Heart left ventricle (tissue), 16 donors: ENCODE data around the gene RTCB. TPM values are rescaled to one million over a fixed set of nuclear protein-coding genes. Genes with fewer than 3 reads are reported as not detected.

Experiments
- ATAC-seq, 4 donors: fragments of 200-7000 bp; cut with Tn5 transposase; one replicate each; pipeline ENCODE4 v1.9.1; 2020 to 2022; ENCODE audit warnings: moderate library complexity in 4 of 4, mild to moderate bottlenecking in 3 of 4, moderate number of reproducible peaks in 1 of 4
- DNase-seq, 5 donors: peaks; one replicate each; pipeline ENCODE4 v3.0.0-alpha.2; 2020
- H3K27ac ChIP-seq, 12 donors: fragments of 200-600 bp; sonication (generic) in 4 of 12; one replicate each; pipeline versions ENCODE4 v1.5.0 to v1.8.0; 2016 to 2022; ENCODE audit warnings: mild to moderate bottlenecking in 2 of 12
- H3K27me3 ChIP-seq, 9 donors: fragments of 200-600 bp; sonication (generic) in 2 of 9; one replicate each; pipeline versions ENCODE4 v1.5.1 to v1.8.0; 2016 to 2022; ENCODE audit warnings: mild to moderate bottlenecking in 3 of 9
- H3K36me3 ChIP-seq, 9 donors: fragments of 200-600 bp; sonication (generic) in 2 of 9; one replicate each; pipeline versions ENCODE4 v1.5.0 to v1.8.0; 2018 to 2022; ENCODE audit warnings: mild to moderate bottlenecking in 2 of 9
- H3K4me1 ChIP-seq, 12 donors: fragments of 200-600 bp; sonication (generic) in 4 of 12; one replicate each; pipeline versions ENCODE4 v1.5.0 to v1.8.0; 2016 to 2022; ENCODE audit warnings: mild to moderate bottlenecking in 3 of 12
- H3K4me3 ChIP-seq, 12 donors: fragments of 200-600 bp; sonication (generic) in 4 of 12; one replicate each; pipeline versions ENCODE4 v1.5.0 to v1.8.0; 2017 to 2022; ENCODE audit warnings: mild to moderate bottlenecking in 9 of 12, moderate library complexity in 4 of 12
- H3K9me3 ChIP-seq, 12 donors: fragments of 200-600 bp; sonication (generic) in 4 of 12; one replicate each; pipeline versions ENCODE4 v1.5.0 to v1.8.0; 2016 to 2022; ENCODE audit warnings: mild to moderate bottlenecking in 1 of 12
- CTCF ChIP-seq, 12 donors: fragments of 200-600 bp; sonication (generic) in 4 of 12; IDR thresholded peaks; one replicate each; pipeline versions ENCODE4 v1.5.0 to v1.8.0; 2018 to 2022; ENCODE audit warnings: antibody characterized with exemption in 12 of 12, mild to moderate bottlenecking in 5 of 12
- POLR2A ChIP-seq, 2 donors: fragments of 450-650 bp; IDR thresholded peaks; one replicate each; pipeline ENCODE4 v1.6.1; 2017; ENCODE audit warnings: antibody characterized with exemption in 2 of 2, mild to moderate bottlenecking in 2 of 2, moderate library complexity in 2 of 2
- WGBS, 4 donors: extraction: QIAGEN DNeasy Blood & Tissue Kit in 2 of 4; methylation state at CpG; one replicate each; pipeline versions ENCODE4 v1.1.5 to v1.1.7; 2013 to 2018; 5-methylcytosine and 5-hydroxymethylcytosine counted together
- intact Hi-C, 10 donors: fragments of 100-400 bp; cut with DNase I; formaldehyde crosslinking; loops; one replicate each; pipeline versions ENCODE4 v1.11.1 to v1.14.2; 2022
- polyA plus RNA-seq, 2 donors: library from polyadenylated mRNA; stranded (reverse); fragments of 200-250 nt; gene quantifications; one replicate each; pipeline ENCODE4 v1.2.3, GENCODE V29; 2013
- total RNA-seq, 9 donors: library from RNA; depleted of rRNA in 2 of 9; stranded (reverse); fragments of >200 nt in 2 of 9; fragmentation: NEBNext Ultra II Directional in 3 of 9; extraction: Animal tissue kit (Norgen Biotek cat#: 25700) in 3 of 9; gene quantifications; one replicate each; pipeline versions ENCODE4 v1.1.0 to v1.2.4, GENCODE V29; 2016 to 2023
- donor health status: ischemic (EF 13 %, LVEDD 7.1; RV severe dilation, severe dysfunction).
- donor health status: healthy with polysubstance abuse.
- donor health status: DM: no; HTN: yes; CAD: no.
- donor health status: DM: no; HTN: no; CAD: no.
- donor health status: ischemic (EF 25% LVEDD 6.9; RV normal size, moderate dysfunction).
- donor health status: ischemic (EF 25% LVEDD 5.7; RV mildly dilated, moderate dysfunction).
- donor health status: healthy.
- donor health status: DM: yes; HTN: yes; CAD: no.
- donor health status: ischemic (EF 35%, LVEDD 5.7; RV mildly dilated, moderate dysfunction).
- donor health status: nonischemic (EF 11% LVEDD 7.7; RV severe dilation, severe dysfunction).
- donor health status: DM: yes; HTN: yes; CAD: no.
- donor health status: PGD.
- donor health status: ischemic (EF 29% LVEDD 5.4; RV normal size, mild dysfunction).
- donor health status: nonischemic (EF 23%, LVEDD 6.1; RV moderate dilation, normal function).

The RTCB gene
- total and polyA plus RNA-seq, 11 donors, result 19.8 to 110 (median 47.1) TPM

GRCh38 chr22:32416556-32417085 lies 4.6 kb upstream of the RTCB start:
- no peak for TF ChIP-seq POLR2A (IDR thresholded peaks at IDR 0.05)
- no peak for TF ChIP-seq CTCF (IDR thresholded peaks at IDR 0.05)
- H3K4me1 ChIP-seq, result peaks cover 0 to 8% (median 0%) of the 10 kb centered on the region in 12 donors
- no peak for DNase-seq
- no peak for ATAC-seq
- no peaks in the 10 kb centered on the region for H3K36me3 ChIP-seq
- H3K27ac ChIP-seq, result no peak overlapping the region
- H3K4me3 ChIP-seq, result no peak overlapping the region
- WGBS, 4 donors, result 72 to 77% (median 75%) methylated on average over 9 of the region's 9 CpGs
- no peaks in the 10 kb centered on the region for H3K9me3 ChIP-seq
- H3K27me3 ChIP-seq, result peaks cover 0 to 28% (median 7%) of the 10 kb centered on the region in 9 donors
- intact Hi-C loops, result loop anchor here in 2 of 10 donors (10.0 kb wide), 1 partner anchor 58 kb away; the partner anchor contains the start of gene FBXO7 (in 2 of the 2)

DNA sequence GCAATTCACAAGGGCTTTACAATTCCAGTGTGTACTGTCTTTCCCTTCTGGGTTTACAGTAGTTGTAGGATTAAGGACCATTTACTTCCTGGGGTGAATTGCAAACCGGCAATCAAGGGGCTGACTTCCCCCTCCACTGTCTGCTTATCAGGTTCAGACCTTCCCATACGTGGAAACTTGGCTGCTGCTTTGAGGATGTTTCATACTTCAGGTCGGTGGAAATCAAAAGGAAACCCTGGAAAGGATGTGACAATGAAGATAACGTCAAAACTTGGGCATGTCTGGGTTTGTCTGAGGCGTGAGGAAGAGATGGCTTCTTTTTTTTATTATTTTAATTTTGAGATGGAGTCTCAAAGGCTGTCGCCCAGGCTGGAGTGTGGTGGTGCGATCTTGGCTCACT lies 2.1 kb upstream of the RTCB start:
- H3K36me3 ChIP-seq, result peaks cover 0 to 3% (median 0%) of the 10 kb centered on the region in 9 donors
- TF ChIP-seq CTCF (IDR thresholded peaks at IDR 0.05) (peak in 1 of 12 donors; percentile 2), POLR2A (IDR thresholded peaks at IDR 0.05) (no peak)
- intact Hi-C loops, result loop anchor here in 6 of 10 donors (5.0 to 10.0 kb wide), 2 partner anchors 58 to 61 kb away; partner anchors contain the start of gene FBXO7 (in 6 of the 6)
- ATAC-seq (no peak), DNase-seq (no peak)
- no peak overlapping the region for H3K4me3 ChIP-seq
- peaks cover 0 to 30% (median 17%) of the 10 kb centered on the region in 12 donors for H3K4me1 ChIP-seq
- 47 to 57% (median 55%) methylated on average over 7 of the region's 7 CpGs for WGBS, 4 donors
- no peak overlapping the region for H3K27ac ChIP-seq
- peaks cover 0 to 13% (median 7%) of the 10 kb centered on the region in 9 donors for H3K27me3 ChIP-seq
- H3K9me3 ChIP-seq, result no peaks in the 10 kb centered on the region

GRCh38 chr22:32413719-32414118 lies 1.7 kb upstream of the RTCB start:
- Histone ChIP-seq H3K27me3 (peaks cover 0 to 12% (median 6%) of the 10 kb centered on the region in 9 donors), H3K4me3 (no peak overlapping the region), H3K9me3 (no peaks in the 10 kb centered on the region), H3K36me3 (peaks cover 0 to 8% (median 2%) of the 10 kb centered on the region in 9 donors), H3K27ac (no peak overlapping the region), H3K4me1 (peaks cover 0 to 35% (median 17%) of the 10 kb centered on the region in 12 donors)
- WGBS, 4 donors, result 83 to 96% (median 89%) methylated on average over 2 of the region's 2 CpGs
- DNase-seq, result no peak
- TF ChIP-seq POLR2A (IDR thresholded peaks at IDR 0.05) (no peak), CTCF (IDR thresholded peaks at IDR 0.05) (peak in 2 of 12 donors; percentile 5 to 14)
- intact Hi-C loops, result loop anchor here in 8 of 10 donors (2.0 to 10.0 kb wide), 3 partner anchors 59 to 61 kb away; partner anchors contain the start of gene FBXO7 (in 8 of the 8)
- ATAC-seq, result no peak

- no peak for DNase-seq
- peak in 2 of 4 donors; percentile 4 to 13 for ATAC-seq
- intact Hi-C loops, result loop anchor here in 6 of 10 donors (5.0 to 10.0 kb wide), 2 partner anchors 61 to 63 kb away; partner anchors contain the start of gene FBXO7 (in 6 of the 6)
- TF ChIP-seq POLR2A (IDR thresholded peaks at IDR 0.05) (no peak), CTCF (IDR thresholded peaks at IDR 0.05) (no peak)
- Histone ChIP-seq H3K9me3 (no peaks in the 10 kb centered on the region), H3K36me3 (peaks cover 0 to 31% (median 26%) of the 10 kb centered on the region in 9 donors), H3K27ac (peak overlapping the region in 9 of 12 donors; percentile 20 to 79 (median 68)), H3K4me3 (peak overlapping the region; percentile 68 to 99 (median 85)), H3K27me3 (no peaks in the 10 kb centered on the region), H3K4me1 (peaks cover 0 to 54% (median 17%) of the 10 kb centered on the region in 12 donors)
- 1 to 2% (median 2%) methylated on average over 12 of the region's 12 CpGs for WGBS, 4 donors
Observed at GRCh38 chr22:32411402-32411801, 645 bp downstream of the RTCB start.
